Measurements from ENCODE around the gene MAG. TPM values are rescaled to one million over a fixed set of nuclear protein-coding genes. Genes with fewer than 3 reads are reported as not detected.

MAG gene
- total and polyA plus RNA-seq, 2 of the 8 experiments (the other 6 are each of a cell fraction or from before 2014, with no cell fraction given), result 0.20 to 1.3 TPM

GRCh38 chr19:35304036-35304435 lies 12.1 kb downstream of the MAG start:
- Histone ChIP-seq H4K20me1 (replicated peaks in 1 of 2; ENCODE audit: control insufficient read depth in 1 of 2, insufficient read depth in 2 of 2, low read length in 2 of 2) (peaks cover 0 to under 1% of the 10 kb centered on the region in 2 experiments), H3K27ac (ENCODE audit: low read depth, low read length) (no peak overlapping the region), H3K36me3 (ENCODE audit: control insufficient read depth in 2 of 4, insufficient read depth in 4 of 4, low read length in 3 of 4) (no peaks in the 10 kb centered on the region), H2AK5ac (ENCODE audit: low read depth, low read length) (no peak overlapping the region), H2BK5ac (ENCODE audit: low read depth, low read length) (no peak overlapping the region), H2BK12ac (ENCODE audit: low read depth, low read length) (peak overlapping the region; percentile 20; the same call in 1 of the 2 replicates), H3K4me2 (ENCODE audit: insufficient read depth in 1 of 2, low read depth in 2 of 2, low read length in 2 of 2) (no peak overlapping the region), H3K79me1 (ENCODE audit: low read depth, low read length) (no peaks in the 10 kb centered on the region), H3K27me3 (replicated peaks in 1 of 4; ENCODE audit: control insufficient read depth in 3 of 4, extremely low read depth in 1 of 4, insufficient read depth in 3 of 4, low read length in 3 of 4) (no peaks in the 10 kb centered on the region), H3K4me3 (ENCODE audit: extremely low read depth in 1 of 4, insufficient read depth in 2 of 4, low read depth in 3 of 4, low read length in 4 of 4) (no peak overlapping the region), H3K23ac (ENCODE audit: insufficient read length) (no peak overlapping the region), H2BK15ac (ENCODE audit: low read length) (no peak overlapping the region), H2BK20ac (ENCODE audit: low read length) (no peak overlapping the region), H3K4ac (replicated peaks; ENCODE audit: insufficient read length, low read depth, low read length) (no peak overlapping the region), H3K9me3 (ENCODE audit: insufficient read depth in 2 of 2, low read depth in 1 of 2, low read length in 1 of 2) (no peaks in the 10 kb centered on the region), H3K14ac (ENCODE audit: insufficient read length) (no peak overlapping the region), H3K4me1 (replicated peaks in 1 of 4; ENCODE audit: control insufficient read depth in 3 of 4, insufficient read depth in 4 of 4, low read length in 3 of 4) (peaks cover 0 to 2% (median 0%) of the 10 kb centered on the region in 4 experiments; a peak in 1 of 7 replicates), H3K9ac (replicated peaks in 1 of 4; ENCODE audit: extremely low read depth in 1 of 4, low read depth in 3 of 4, low read length in 3 of 4) (no peak overlapping the region), H2AFZ (ENCODE audit: low read length) (no peak overlapping the region), H4K5ac (ENCODE audit: insufficient read length, low read depth, low read length) (no peak overlapping the region), H3K18ac (ENCODE audit: extremely low read depth, low read length) (no peak overlapping the region), H3K23me2 (ENCODE audit: low read depth, low read length) (no peaks in the 10 kb centered on the region), H4K8ac (ENCODE audit: extremely low read depth, insufficient read depth, low read length) (no peak overlapping the region), H3K56ac (replicated peaks; ENCODE audit: insufficient read length, low read depth, low read length) (no peak overlapping the region), H4K91ac (replicated peaks; ENCODE audit: insufficient read length, low read length) (peak overlapping the region; percentile 40), H2BK120ac (replicated peaks; ENCODE audit: low read depth, low read length) (no peak overlapping the region), H3K79me2 (ENCODE audit: control insufficient read depth in 1 of 2, insufficient read depth in 2 of 2, low read length in 2 of 2) (no peaks in the 10 kb centered on the region)
- no peak for FAIRE-seq
- WGBS, 2 experiments (ENCODE audit: extremely low coverage in 1 of 2, insufficient coverage in 1 of 2, insufficient read length in 1 of 2, insufficient replicate concordance in 2 of 2, low coverage in 1 of 2, low lambda C conversion rate in 2 of 2, missing lambda C conversion rate in 1 of 2), result 88% methylated on average over 9 of the region's 11 CpGs; no CpG with 5 or more reads in 1 of the 2 experiments
- DNase-seq (ENCODE audit: low read depth in 1 of 2, low spot score in 2 of 2), result no peak
- ChIA-PET CTCF (ENCODE audit: partially characterized antibody) (interaction anchor here (0.6 to 0.9 kb wide), 2 partner anchors 204 to 274 kb away, joined by 3 read pairs; no protein-coding TSS in a partner anchor), POLR2A (ENCODE audit: partially characterized antibody) (interaction anchor here (1.3 kb wide), 1 partner anchor 14 kb away, joined by 3 read pairs; no protein-coding TSS in a partner anchor)
- TF ChIP-seq JUND (IDR thresholded peaks at IDR 0.05; ENCODE audit: low read length), result no peak
- TF ChIP-seq RAD21 (IDR thresholded peaks at IDR 0.05 in 1 of 2, conservative IDR thresholded peaks at IDR 0.05 in 1 of 2; ENCODE audit: low read depth in 2 of 2, low read length in 2 of 2), result no peak
- no peak for TF ChIP-seq TCF12 (IDR thresholded peaks at IDR 0.05; ENCODE audit: low read depth, low read length)
- TF ChIP-seq BACH1 (IDR thresholded peaks at IDR 0.05; ENCODE audit: low read length), result no peak
- TF ChIP-seq CHD1 (IDR thresholded peaks at IDR 0.05; ENCODE audit: low read depth, low read length), result no peak
- TF ChIP-seq RFX5 (IDR thresholded peaks at IDR 0.05; ENCODE audit: borderline replicate concordance, low read depth, low read length), result no peak
- no peak for TF ChIP-seq SUZ12 (IDR thresholded peaks at IDR 0.05; ENCODE audit: low read length)
- TF ChIP-seq SAP30 (IDR thresholded peaks at IDR 0.05; ENCODE audit: insufficient read depth, insufficient replicate concordance, low read length), result no peak
- no peak for TF ChIP-seq YY1 (IDR thresholded peaks at IDR 0.05; ENCODE audit: low read depth, low read length)

Measured in H1 (cell line).